ENCODE measurements around the gene GRK3.
"Not testable (repeated sequence)": the region's sequence is repeated elsewhere in the genome, so short reads cannot be mapped to it uniquely, and the experiment has no call there.

The GRK3 gene

DNA sequence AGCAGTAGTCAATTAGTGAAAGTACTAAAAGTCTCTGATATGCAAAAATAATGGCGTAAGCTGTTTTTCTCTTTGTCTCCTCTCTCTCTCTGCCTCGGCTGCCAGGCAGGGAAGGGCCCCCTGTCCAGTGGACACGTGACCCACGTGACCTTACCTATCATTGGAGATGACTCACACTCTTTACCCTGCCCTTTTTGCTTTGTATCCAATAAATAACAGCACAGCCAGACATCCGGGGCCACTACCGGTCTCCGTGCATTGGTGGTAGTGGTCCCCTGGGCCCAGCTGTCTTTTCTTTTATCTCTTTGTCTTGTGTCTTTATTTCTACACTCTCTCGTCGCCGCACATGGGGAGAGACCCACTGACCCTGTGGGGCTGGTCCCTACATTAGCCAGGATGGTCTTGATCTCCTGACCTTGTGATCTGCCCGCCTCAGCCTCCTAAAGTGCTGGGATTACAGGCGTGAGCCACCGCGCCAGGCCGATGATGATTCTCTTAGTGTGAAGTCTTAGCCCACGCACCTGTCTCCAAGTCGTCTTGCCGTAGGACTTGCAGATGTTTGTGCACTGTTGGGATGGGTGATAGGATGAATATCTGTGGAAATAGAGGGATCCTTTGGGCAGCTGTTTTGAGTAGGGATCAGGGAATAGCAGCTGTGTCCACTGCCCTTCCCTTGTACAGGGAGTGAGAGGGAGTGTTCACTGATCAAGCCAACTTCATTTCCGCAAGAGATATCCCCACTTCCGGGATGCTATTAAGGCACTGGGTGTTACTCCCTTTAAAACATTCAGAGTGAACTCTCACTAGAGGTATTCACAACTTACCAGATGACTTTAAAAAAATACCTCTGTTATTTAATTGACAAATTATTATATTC, 61.5 kb downstream of the GRK3 start:
- H2BK5ac ChIP-seq (ENCODE audit: low read length); H3K4me2 ChIP-seq (ENCODE audit: insufficient read depth, low read length, poor library complexity, severe bottlenecking); H3K9me3 ChIP-seq (replicated peaks in 1 of 2; ENCODE audit: control insufficient read depth in 2 of 2, insufficient read depth in 1 of 2, low read depth in 1 of 2, low read length in 2 of 2); H4K8ac ChIP-seq (ENCODE audit: low read depth, low read length); H2AFZ ChIP-seq (ENCODE audit: low read length); H3K14ac ChIP-seq (ENCODE audit: low read length); H3K27ac ChIP-seq (replicated peaks; ENCODE audit: low read length); H2BK12ac ChIP-seq (ENCODE audit: low read length); H3K4me3 ChIP-seq (ENCODE audit: low read length in 2 of 2); H2BK120ac ChIP-seq (ENCODE audit: low read depth, low read length); H3K9ac ChIP-seq (ENCODE audit: low read depth, low read length, poor library complexity); H3K4ac ChIP-seq (ENCODE audit: low read length); H2AK5ac ChIP-seq (ENCODE audit: low read depth, low read length); H4K91ac ChIP-seq (ENCODE audit: low read depth, low read length, poor library complexity); H3K27me3 ChIP-seq (ENCODE audit: control insufficient read depth in 3 of 3, insufficient read depth in 3 of 3, low read depth in 1 of 3, low read length in 3 of 3); H2BK15ac ChIP-seq (ENCODE audit: low read length); DNase-seq (ENCODE audit: low spot score); H3K23ac ChIP-seq (ENCODE audit: low read depth, low read length, poor library complexity); H3K18ac ChIP-seq (ENCODE audit: low read length); H3K79me1 ChIP-seq (ENCODE audit: low read depth, low read length); H3K36me3 ChIP-seq (replicated peaks in 1 of 2; ENCODE audit: control insufficient read depth in 2 of 2, insufficient read depth in 2 of 2, low read length in 2 of 2): not testable (repeated sequence)
- H3K4me1 ChIP-seq (ENCODE audit: control insufficient read depth in 2 of 2, insufficient read depth in 1 of 2, low read depth in 1 of 2, low read length in 2 of 2): peaks cover 11 to 26% of the 10 kb centered on the region in 2 donors
- no CpG with 5 or more reads among the region's 20 CpGs for WGBS, 2 donors (ENCODE audit: extremely low coverage in 2 of 2, insufficient read length in 2 of 2, insufficient replicate concordance in 1 of 2)

DNA sequence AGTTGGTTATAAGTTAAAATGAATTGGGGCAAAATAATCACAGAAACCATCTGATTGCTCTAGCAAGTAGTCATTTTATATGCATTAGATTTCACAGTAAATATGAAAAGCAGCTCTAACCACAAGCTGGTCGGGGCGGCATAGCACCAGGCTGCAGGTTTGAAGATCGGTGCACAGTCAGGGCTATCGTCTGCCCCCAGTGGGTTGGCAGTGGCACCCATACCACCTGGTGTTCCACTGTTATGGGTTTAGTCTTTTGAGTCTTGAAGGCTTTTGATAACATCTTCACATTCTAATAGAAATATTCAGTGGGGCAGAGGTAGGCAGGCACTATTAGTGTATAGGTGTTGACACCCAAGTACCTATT, 62.1 kb downstream of the GRK3 start:
- no CpG with 5 or more reads among the region's 4 CpGs for WGBS, 2 donors (ENCODE audit: extremely low coverage in 2 of 2, insufficient read length in 2 of 2, insufficient replicate concordance in 1 of 2)
- no peak for DNase-seq (ENCODE audit: low spot score)

DNA sequence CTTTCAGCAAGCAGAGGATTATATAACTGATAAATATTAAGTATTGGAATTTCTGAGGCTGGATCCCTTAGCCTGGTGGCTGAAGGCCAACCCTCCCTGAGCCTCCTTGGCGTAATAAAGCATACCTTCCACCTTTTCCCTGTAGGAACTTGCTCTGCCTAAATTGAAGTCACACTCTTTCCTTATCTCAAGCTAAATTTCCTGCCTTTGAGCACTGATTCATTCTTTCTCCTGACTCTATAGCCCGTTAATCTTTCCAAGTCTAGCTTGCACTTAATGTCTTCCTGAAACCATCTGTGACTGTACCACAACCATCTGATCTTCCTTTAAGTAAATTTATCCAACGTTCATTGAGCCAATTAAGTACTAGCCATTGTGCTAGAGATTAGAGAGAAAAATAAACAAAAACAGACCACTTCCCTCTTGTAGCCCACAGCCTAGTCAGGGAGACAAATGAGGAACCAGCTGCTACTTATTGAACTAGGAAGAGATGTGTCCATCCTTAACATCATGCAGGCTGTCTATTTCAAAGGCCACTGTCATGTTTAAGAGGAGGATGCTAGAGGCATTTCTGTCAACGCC, 62.9 kb downstream of the GRK3 start:
- Histone ChIP-seq H3K9me3 (replicated peaks in 1 of 2; ENCODE audit: control insufficient read depth in 2 of 2, insufficient read depth in 1 of 2, low read depth in 1 of 2, low read length in 2 of 2) (peaks cover 0 to 2% of the 10 kb centered on the region in 2 donors), H2BK15ac (ENCODE audit: low read length) (no peak overlapping the region), H3K14ac (ENCODE audit: low read length) (no peak overlapping the region), H3K4ac (ENCODE audit: low read length) (no peak overlapping the region), H4K91ac (ENCODE audit: low read depth, low read length, poor library complexity) (no peak overlapping the region), H3K27me3 (ENCODE audit: control insufficient read depth in 3 of 3, insufficient read depth in 3 of 3, low read depth in 1 of 3, low read length in 3 of 3) (no peaks in the 10 kb centered on the region), H3K79me1 (ENCODE audit: low read depth, low read length) (peaks cover 2% of the 10 kb centered on the region), H3K18ac (ENCODE audit: low read length) (no peak overlapping the region), H3K4me1 (ENCODE audit: control insufficient read depth in 2 of 2, insufficient read depth in 1 of 2, low read depth in 1 of 2, low read length in 2 of 2) (peaks cover 9 to 20% of the 10 kb centered on the region in 2 donors), H2AFZ (ENCODE audit: low read length) (no peak overlapping the region), H2BK120ac (ENCODE audit: low read depth, low read length) (no peak overlapping the region), H3K4me2 (ENCODE audit: insufficient read depth, low read length, poor library complexity, severe bottlenecking) (no peak overlapping the region), H2BK5ac (ENCODE audit: low read length) (no peak overlapping the region), H3K23ac (ENCODE audit: low read depth, low read length, poor library complexity) (no peak overlapping the region), H3K27ac (replicated peaks; ENCODE audit: low read length) (no peak overlapping the region), H3K36me3 (replicated peaks in 1 of 2; ENCODE audit: control insufficient read depth in 2 of 2, insufficient read depth in 2 of 2, low read length in 2 of 2) (peaks cover 0 to 2% of the 10 kb centered on the region in 2 donors), H3K4me3 (ENCODE audit: low read length in 2 of 2) (no peak overlapping the region), H2BK12ac (ENCODE audit: low read length) (no peak overlapping the region), H2AK5ac (ENCODE audit: low read depth, low read length) (no peak overlapping the region), H4K8ac (ENCODE audit: low read depth, low read length) (no peak overlapping the region), H3K9ac (ENCODE audit: low read depth, low read length, poor library complexity) (no peak overlapping the region)
- DNase-seq (ENCODE audit: low spot score): no peak
- no CpG with 5 or more reads among the region's 4 CpGs for WGBS, 2 donors (ENCODE audit: extremely low coverage in 2 of 2, insufficient read length in 2 of 2, insufficient replicate concordance in 1 of 2)

More for the DNA sequence above, 62.1 kb downstream of the GRK3 start:
- Histone ChIP-seq H3K27me3 (ENCODE audit: control insufficient read depth in 3 of 3, insufficient read depth in 3 of 3, low read depth in 1 of 3, low read length in 3 of 3) (no peaks in the 10 kb centered on the region), H2BK15ac (ENCODE audit: low read length) (no peak overlapping the region), H3K4ac (ENCODE audit: low read length) (no peak overlapping the region), H2BK120ac (ENCODE audit: low read depth, low read length) (no peak overlapping the region), H3K18ac (ENCODE audit: low read length) (no peak overlapping the region), H4K91ac (ENCODE audit: low read depth, low read length, poor library complexity) (no peak overlapping the region), H2BK12ac (ENCODE audit: low read length) (no peak overlapping the region), H3K4me2 (ENCODE audit: insufficient read depth, low read length, poor library complexity, severe bottlenecking) (no peak overlapping the region), H3K27ac (replicated peaks; ENCODE audit: low read length) (no peak overlapping the region), H3K9ac (ENCODE audit: low read depth, low read length, poor library complexity) (no peak overlapping the region), H3K4me3 (ENCODE audit: low read length in 2 of 2) (no peak overlapping the region), H3K36me3 (replicated peaks in 1 of 2; ENCODE audit: control insufficient read depth in 2 of 2, insufficient read depth in 2 of 2, low read length in 2 of 2) (peaks cover 0 to 2% of the 10 kb centered on the region in 2 donors), H2AFZ (ENCODE audit: low read length) (no peak overlapping the region), H3K23ac (ENCODE audit: low read depth, low read length, poor library complexity) (no peak overlapping the region), H4K8ac (ENCODE audit: low read depth, low read length) (no peak overlapping the region), H3K79me1 (ENCODE audit: low read depth, low read length) (peaks cover 3% of the 10 kb centered on the region), H3K4me1 (ENCODE audit: control insufficient read depth in 2 of 2, insufficient read depth in 1 of 2, low read depth in 1 of 2, low read length in 2 of 2) (peaks cover 11 to 26% of the 10 kb centered on the region in 2 donors), H2AK5ac (ENCODE audit: low read depth, low read length) (no peak overlapping the region), H2BK5ac (ENCODE audit: low read length) (no peak overlapping the region), H3K14ac (ENCODE audit: low read length) (no peak overlapping the region), H3K9me3 (replicated peaks in 1 of 2; ENCODE audit: control insufficient read depth in 2 of 2, insufficient read depth in 1 of 2, low read depth in 1 of 2, low read length in 2 of 2) (peaks cover 0 to 2% of the 10 kb centered on the region in 2 donors)

DNA sequence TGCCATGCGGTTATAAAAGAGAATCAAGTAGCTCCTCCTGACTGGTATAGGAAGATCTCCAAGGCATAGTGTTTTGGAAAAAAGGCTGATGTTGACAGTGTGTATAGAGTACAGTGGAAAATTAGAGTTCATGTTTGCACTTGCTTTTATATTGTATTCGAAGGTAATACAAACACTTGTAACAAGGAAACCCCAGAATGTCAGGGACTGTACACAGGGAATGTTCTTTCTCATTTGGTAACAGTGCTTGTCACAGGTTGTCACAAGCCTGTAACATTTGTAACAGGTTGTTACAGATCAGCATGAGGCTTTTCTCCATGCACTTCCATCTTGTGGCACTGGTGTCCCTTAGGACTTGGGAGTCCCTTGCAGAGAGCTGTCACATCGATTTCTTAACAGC, 64.0 kb downstream of the GRK3 start:
- no CpG with 5 or more reads among the region's 3 CpGs for WGBS, 2 donors (ENCODE audit: extremely low coverage in 2 of 2, insufficient read length in 2 of 2, insufficient replicate concordance in 1 of 2)

More for the DNA sequence above, 64.0 kb downstream of the GRK3 start:
- Histone ChIP-seq H2BK12ac (ENCODE audit: low read length) (no peak overlapping the region), H3K9ac (ENCODE audit: low read depth, low read length, poor library complexity) (no peak overlapping the region), H3K4me1 (ENCODE audit: control insufficient read depth in 2 of 2, insufficient read depth in 1 of 2, low read depth in 1 of 2, low read length in 2 of 2) (peaks cover 8 to 20% of the 10 kb centered on the region in 2 donors), H3K27me3 (ENCODE audit: control insufficient read depth in 3 of 3, insufficient read depth in 3 of 3, low read depth in 1 of 3, low read length in 3 of 3) (no peaks in the 10 kb centered on the region), H3K4ac (ENCODE audit: low read length) (no peak overlapping the region), H2AK5ac (ENCODE audit: low read depth, low read length) (no peak overlapping the region), H3K4me2 (ENCODE audit: insufficient read depth, low read length, poor library complexity, severe bottlenecking) (no peak overlapping the region), H2BK5ac (ENCODE audit: low read length) (no peak overlapping the region), H4K8ac (ENCODE audit: low read depth, low read length) (no peak overlapping the region), H2BK15ac (ENCODE audit: low read length) (no peak overlapping the region), H3K4me3 (ENCODE audit: low read length in 2 of 2) (no peak overlapping the region), H3K27ac (replicated peaks; ENCODE audit: low read length) (no peak overlapping the region), H2BK120ac (ENCODE audit: low read depth, low read length) (no peak overlapping the region), H3K18ac (ENCODE audit: low read length) (no peak overlapping the region), H3K14ac (ENCODE audit: low read length) (no peak overlapping the region), H3K36me3 (replicated peaks in 1 of 2; ENCODE audit: control insufficient read depth in 2 of 2, insufficient read depth in 2 of 2, low read length in 2 of 2) (peaks cover 0 to under 1% of the 10 kb centered on the region in 2 donors), H3K9me3 (replicated peaks in 1 of 2; ENCODE audit: control insufficient read depth in 2 of 2, insufficient read depth in 1 of 2, low read depth in 1 of 2, low read length in 2 of 2) (peaks cover 0 to 2% of the 10 kb centered on the region in 2 donors), H2AFZ (ENCODE audit: low read length) (no peak overlapping the region), H3K79me1 (ENCODE audit: low read depth, low read length) (peaks cover 2% of the 10 kb centered on the region), H4K91ac (ENCODE audit: low read depth, low read length, poor library complexity) (no peak overlapping the region), H3K23ac (ENCODE audit: low read depth, low read length, poor library complexity) (no peak overlapping the region)
- no peak for DNase-seq (ENCODE audit: low spot score)

All from neuronal stem cell (in vitro differentiated cells).